HG03280 (cell line): Measurements from ENCODE around the gene TDRD10.

ENCODE experiments used
- ATAC-seq: cut with Tn5 transposase; IDR thresholded peaks from one replicate; pipeline ENCODE4 v1.9.1; 2021; ENCODE audit warnings: mild to moderate bottlenecking, moderate library complexity; ENCODE audit not compliant: unreplicated experiment

The TDRD10 gene

GRCh38 chr1:154575951-154576566 lies 74.0 kb downstream of the TDRD10 start:
- ATAC-seq = no peak

GRCh38 chr1:154577346-154578057 lies 75.5 kb downstream of the TDRD10 start:
- ATAC-seq = no peak

- ATAC-seq = no peak
Observed at GRCh38 chr1:154578058-154578418, 76.0 kb downstream of the TDRD10 start.

- ATAC-seq = no peak
Observed at GRCh38 chr1:154579374-154579773, 77.4 kb downstream of the TDRD10 start.

- ATAC-seq = no peak
Observed at GRCh38 chr1:154581766-154582165, 79.7 kb downstream of the TDRD10 start.

- no peak for ATAC-seq
Observed at GRCh38 chr1:154582885-154583284, 80.9 kb downstream of the TDRD10 start.

- no peak for ATAC-seq
Observed at GRCh38 chr1:154583773-154584172, 81.8 kb downstream of the TDRD10 start.

GRCh38 chr1:154584267-154584994 lies 82.4 kb downstream of the TDRD10 start:
- no peak for ATAC-seq

- no peak for ATAC-seq
Observed at GRCh38 chr1:154586231-154586630, 84.2 kb downstream of the TDRD10 start.

- ATAC-seq = no peak
Observed at GRCh38 chr1:154586641-154587040, 84.6 kb downstream of the TDRD10 start.

- ATAC-seq = no peak
Observed at GRCh38 chr1:154589780-154590179, 87.8 kb downstream of the TDRD10 start.

GRCh38 chr1:154590756-154591155 lies 88.7 kb downstream of the TDRD10 start:
- no peak for ATAC-seq

GRCh38 chr1:154591206-154591605 lies 89.2 kb downstream of the TDRD10 start:
- no peak for ATAC-seq

- no peak for ATAC-seq
Observed at GRCh38 chr1:154593390-154593789, 91.4 kb downstream of the TDRD10 start.

GRCh38 chr1:154594811-154595210 lies 92.8 kb downstream of the TDRD10 start:
- no peak for ATAC-seq

GRCh38 chr1:154595621-154596020 lies 93.6 kb downstream of the TDRD10 start:
- ATAC-seq = no peak
